Mucosa of rectum (tissue), 2 donors: ENCODE results near the gene CAMKMT.

Source experiments
- H3K27ac ChIP-seq, 2 donors: one replicate each; pipeline ENCODE4 v1.7.0; 2013; ENCODE audit warnings: inconsistent platforms in 2 of 2, low read depth in 2 of 2, low read length in 2 of 2
- H3K27me3 ChIP-seq, 2 donors: one replicate each; pipeline ENCODE4 v1.7.0; 2013; ENCODE audit warnings: low read length in 2 of 2; ENCODE audit not compliant: control insufficient read depth in 2 of 2, insufficient read depth in 2 of 2
- H3K36me3 ChIP-seq, 2 donors: one replicate each; pipeline ENCODE4 v1.7.0; 2013; ENCODE audit warnings: low read length in 2 of 2; ENCODE audit not compliant: control insufficient read depth in 2 of 2, insufficient read depth in 2 of 2
- H3K4me1 ChIP-seq, 2 donors: one replicate each; pipeline ENCODE4 v1.7.0; 2013; ENCODE audit warnings: low read length in 2 of 2, mild to moderate bottlenecking in 1 of 2; ENCODE audit not compliant: control insufficient read depth in 2 of 2, insufficient read depth in 2 of 2
- H3K4me3 ChIP-seq, 2 donors: one replicate each; pipeline ENCODE4 v1.7.0; 2013; ENCODE audit warnings: low read length in 2 of 2
- H3K9ac ChIP-seq, 2 donors: one replicate each; pipeline ENCODE4 v1.7.0; 2013; ENCODE audit warnings: low read length in 2 of 2, low read depth in 1 of 2, mild to moderate bottlenecking in 1 of 2
- H3K9me3 ChIP-seq, 2 donors: one replicate each; pipeline ENCODE4 v1.7.0; 2013; ENCODE audit warnings: low read length in 2 of 2; ENCODE audit not compliant: control insufficient read depth in 2 of 2
- donor health status: healthy.
- donor health status: Normal muscosa, but diverticular disease.

Gene CAMKMT

DNA sequence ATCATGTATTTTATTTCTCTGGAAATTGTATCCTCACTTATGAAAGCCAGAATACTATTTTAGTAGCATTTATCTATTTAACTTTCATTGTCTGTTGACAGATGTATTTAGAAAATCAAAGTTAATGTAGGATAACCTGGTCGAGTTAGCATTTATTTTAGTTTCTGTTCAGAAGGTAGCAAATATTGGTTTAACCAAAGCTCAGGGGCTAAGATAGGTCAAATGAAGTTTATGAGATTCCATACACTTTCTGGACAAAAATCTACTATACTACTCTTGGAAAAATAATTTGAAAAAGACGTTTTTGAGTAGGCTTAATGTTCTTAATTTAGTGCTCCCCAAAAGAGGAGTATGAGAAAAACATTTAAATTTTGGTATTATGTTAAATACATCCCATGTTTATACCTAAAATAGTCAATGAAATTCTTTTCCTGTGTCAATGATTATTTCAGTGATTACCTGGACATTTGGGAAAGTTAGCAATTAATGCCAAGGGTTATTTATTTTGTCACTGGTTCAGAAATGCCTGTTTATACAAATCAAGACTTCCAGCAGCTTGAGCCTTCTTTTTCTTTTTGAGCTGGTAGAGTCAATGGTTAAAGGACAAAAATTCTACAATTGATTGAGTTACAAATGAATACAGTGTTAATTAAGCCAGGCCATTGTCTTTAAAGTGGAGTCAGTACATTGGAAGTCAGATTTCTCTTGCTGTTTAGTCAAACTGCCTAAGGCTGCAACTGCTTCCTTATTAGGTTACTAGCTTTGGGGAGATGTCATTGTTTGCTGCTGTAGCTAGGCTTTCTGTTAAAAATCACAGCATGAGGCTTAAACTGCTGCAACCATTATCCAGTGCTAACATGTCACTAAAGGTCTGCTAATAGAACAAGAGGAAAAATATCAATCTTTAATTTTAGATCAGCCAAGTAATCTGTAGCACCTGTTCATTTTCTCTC is 182.3 kb downstream of the CAMKMT start:
- H3K4me1 ChIP-seq = no peaks in the 10 kb centered on the region
- H3K9me3 ChIP-seq = no peaks in the 10 kb centered on the region
- H3K27me3 ChIP-seq = no peaks in the 10 kb centered on the region
- H3K27ac ChIP-seq = no peak overlapping the region
- H3K36me3 ChIP-seq = no peaks in the 10 kb centered on the region
- H3K9ac ChIP-seq = no peak overlapping the region
- H3K4me3 ChIP-seq = no peak overlapping the region

DNA sequence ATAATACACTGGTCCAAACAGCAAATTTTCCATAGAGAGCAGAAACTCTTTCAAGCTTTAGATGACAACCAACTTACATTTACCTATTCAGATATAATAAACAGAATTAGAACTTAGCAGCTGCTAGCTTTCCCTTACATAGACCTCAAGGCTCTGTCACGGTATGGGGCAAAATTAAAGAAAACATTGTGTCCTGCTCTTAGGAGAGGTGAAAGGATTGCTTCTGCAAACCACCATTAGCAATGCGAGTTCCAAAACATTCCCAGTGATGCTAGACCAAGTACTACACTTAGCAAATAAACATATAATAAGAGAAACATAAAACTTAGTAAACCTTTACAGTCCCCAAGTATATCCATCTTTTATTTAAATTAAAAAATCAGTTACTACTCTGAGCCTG is 183.3 kb downstream of the CAMKMT start:
- H3K9me3 ChIP-seq = no peaks in the 10 kb centered on the region
- no peaks in the 10 kb centered on the region for H3K36me3 ChIP-seq
- H3K9ac ChIP-seq = no peak overlapping the region
- no peak overlapping the region for H3K27ac ChIP-seq
- no peaks in the 10 kb centered on the region for H3K4me1 ChIP-seq
- H3K4me3 ChIP-seq = no peak overlapping the region
- no peaks in the 10 kb centered on the region for H3K27me3 ChIP-seq

DNA sequence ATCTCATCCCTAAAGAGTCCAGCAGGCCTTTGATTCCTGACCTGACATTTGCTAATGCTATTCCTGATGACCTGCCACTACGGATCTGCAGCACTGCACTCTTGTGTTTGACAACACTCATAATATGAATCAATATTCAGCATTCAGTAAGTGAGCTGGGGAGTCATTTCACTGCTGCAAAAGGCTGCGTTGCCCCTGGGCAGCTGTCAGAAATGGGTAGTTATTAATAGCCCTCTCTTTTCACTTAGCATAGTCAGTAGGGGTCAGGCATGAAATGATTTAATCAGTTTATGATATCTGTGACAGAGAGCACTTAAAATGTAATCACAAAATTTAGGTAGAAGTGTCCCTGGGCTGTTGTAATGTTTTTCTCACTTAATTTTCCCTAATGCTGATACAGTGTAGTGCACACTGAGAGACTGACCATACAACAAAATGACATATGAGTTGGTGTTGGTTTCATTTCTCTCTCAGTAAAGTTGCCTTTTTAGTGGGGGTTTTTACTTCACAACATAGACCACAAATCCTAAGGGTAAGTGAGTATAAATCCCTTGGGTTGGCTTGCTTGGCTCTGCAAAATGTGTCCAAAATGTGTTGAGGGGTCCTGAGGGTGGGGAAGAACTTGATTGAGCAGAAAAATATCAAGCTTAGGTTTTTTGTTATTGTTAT is 184.8 kb downstream of the CAMKMT start:
- H3K9ac ChIP-seq = no peak overlapping the region
- H3K4me1 ChIP-seq = no peaks in the 10 kb centered on the region
- H3K4me3 ChIP-seq = no peak overlapping the region
- H3K27ac ChIP-seq = no peak overlapping the region
- H3K36me3 ChIP-seq = no peaks in the 10 kb centered on the region
- H3K27me3 ChIP-seq = no peaks in the 10 kb centered on the region
- no peaks in the 10 kb centered on the region for H3K9me3 ChIP-seq

DNA sequence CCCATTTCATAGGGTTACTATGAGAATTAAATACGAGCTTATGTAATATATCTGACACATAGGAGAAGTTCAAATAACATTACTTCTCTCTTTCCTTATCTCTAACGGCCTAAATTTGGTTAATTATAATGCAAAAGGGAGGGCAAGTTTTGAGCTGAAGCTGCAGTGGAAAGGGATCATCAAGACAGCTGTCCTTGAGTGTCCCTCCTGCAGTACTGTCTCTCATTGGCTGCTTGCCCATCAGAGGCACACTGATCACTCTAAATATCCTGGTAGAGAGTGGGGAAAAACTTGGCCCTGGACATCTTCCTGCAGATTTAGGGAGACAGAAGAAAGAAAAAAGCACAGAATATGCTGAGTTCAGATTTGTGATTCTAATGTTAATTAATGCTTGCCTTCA is 186.0 kb downstream of the CAMKMT start:
- H3K36me3 ChIP-seq = no peaks in the 10 kb centered on the region
- no peak overlapping the region for H3K4me3 ChIP-seq
- no peaks in the 10 kb centered on the region for H3K9me3 ChIP-seq
- H3K9ac ChIP-seq = no peak overlapping the region
- no peaks in the 10 kb centered on the region for H3K27me3 ChIP-seq
- H3K27ac ChIP-seq = no peak overlapping the region
- no peaks in the 10 kb centered on the region for H3K4me1 ChIP-seq

DNA sequence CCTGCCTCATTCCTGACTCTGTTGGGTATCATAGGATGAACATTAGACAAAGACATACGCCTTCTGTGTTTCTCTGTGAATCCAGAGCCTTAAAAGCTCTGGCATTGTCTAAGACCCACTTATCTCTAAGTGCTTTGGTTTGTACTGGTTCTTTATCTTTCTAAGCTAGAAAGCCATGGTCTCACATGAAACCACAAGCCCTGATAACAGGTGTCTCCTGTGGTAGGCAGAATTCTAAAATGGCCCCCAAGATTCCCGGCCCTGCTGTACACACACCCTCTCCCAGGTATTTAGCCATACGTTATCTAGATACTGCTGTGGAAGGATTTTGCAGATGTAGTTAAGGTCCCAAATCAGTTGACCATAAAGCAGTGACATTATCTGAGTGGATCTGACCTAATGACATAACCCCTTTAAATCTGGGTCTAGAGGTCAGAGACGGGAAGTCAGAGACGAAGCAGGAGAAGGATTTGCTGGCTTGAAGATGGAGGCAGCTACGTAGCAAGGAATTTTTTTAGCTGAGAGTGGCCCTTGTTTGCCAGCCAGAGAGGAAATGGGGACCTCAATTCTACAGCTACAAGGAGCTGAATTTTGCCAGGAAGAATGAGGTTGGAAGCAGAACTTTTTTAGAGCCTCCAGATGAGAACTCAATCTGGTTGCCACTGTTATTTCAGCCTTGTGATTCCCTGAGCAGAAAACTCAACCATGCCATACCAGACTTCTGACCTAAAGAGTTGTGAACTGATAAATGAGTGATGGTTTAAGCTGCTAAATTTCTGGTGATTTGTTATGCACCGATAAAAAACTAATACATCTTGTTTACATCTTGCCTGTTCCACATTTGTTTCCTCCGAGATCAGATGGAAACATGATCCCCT is 186.7 kb downstream of the CAMKMT start:
- Histone ChIP-seq H3K9me3 (no peaks in the 10 kb centered on the region), H3K9ac (no peak overlapping the region), H3K4me3 (no peak overlapping the region), H3K27ac (no peak overlapping the region), H3K4me1 (no peaks in the 10 kb centered on the region), H3K36me3 (no peaks in the 10 kb centered on the region), H3K27me3 (no peaks in the 10 kb centered on the region)

DNA sequence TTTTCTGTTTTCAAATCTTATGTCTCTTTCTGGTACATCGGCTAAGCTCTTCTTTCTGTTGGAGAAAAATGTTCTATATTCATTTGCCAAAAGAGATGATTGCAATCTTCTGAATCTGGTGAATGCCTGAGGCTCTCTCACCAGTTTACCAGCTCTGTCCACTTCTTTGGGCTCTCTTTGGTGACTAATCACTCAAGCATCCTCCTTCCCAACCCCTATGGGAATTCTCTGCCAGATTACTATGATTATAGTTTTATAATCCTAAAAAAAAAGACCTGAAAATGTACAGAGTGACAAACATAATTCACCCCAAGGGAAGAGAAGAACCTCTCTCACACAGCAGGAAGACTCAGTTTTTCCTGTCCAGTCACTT is 187.3 kb downstream of the CAMKMT start:
- no peak overlapping the region for H3K27ac ChIP-seq
- H3K36me3 ChIP-seq = no peaks in the 10 kb centered on the region
- no peak overlapping the region for H3K4me3 ChIP-seq
- H3K27me3 ChIP-seq = no peaks in the 10 kb centered on the region
- H3K4me1 ChIP-seq = no peaks in the 10 kb centered on the region
- H3K9me3 ChIP-seq = no peaks in the 10 kb centered on the region
- no peak overlapping the region for H3K9ac ChIP-seq

DNA sequence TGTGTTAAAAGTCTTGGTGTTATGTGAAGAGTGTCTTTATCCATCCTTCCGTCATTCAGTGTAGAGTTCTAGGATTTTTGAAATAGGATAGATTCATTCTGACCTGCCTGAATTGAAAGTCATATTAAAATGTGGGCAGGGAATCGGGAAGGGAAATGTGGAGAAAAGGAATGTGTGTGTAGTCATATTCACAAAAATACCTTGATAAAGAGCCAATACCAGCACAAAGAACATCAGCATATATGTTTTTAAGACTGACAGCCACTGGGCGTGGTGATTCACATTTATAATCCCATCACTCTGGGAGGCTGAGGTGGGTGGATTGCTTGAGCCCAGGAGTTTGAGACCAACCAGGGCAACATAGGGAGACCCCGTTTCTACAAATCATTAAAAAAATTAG is 188.1 kb downstream of the CAMKMT start:
- Histone ChIP-seq H3K27me3 (no peaks in the 10 kb centered on the region), H3K4me1 (no peaks in the 10 kb centered on the region), H3K36me3 (no peaks in the 10 kb centered on the region), H3K27ac (no peak overlapping the region), H3K4me3 (no peak overlapping the region), H3K9me3 (no peaks in the 10 kb centered on the region), H3K9ac (no peak overlapping the region)

DNA sequence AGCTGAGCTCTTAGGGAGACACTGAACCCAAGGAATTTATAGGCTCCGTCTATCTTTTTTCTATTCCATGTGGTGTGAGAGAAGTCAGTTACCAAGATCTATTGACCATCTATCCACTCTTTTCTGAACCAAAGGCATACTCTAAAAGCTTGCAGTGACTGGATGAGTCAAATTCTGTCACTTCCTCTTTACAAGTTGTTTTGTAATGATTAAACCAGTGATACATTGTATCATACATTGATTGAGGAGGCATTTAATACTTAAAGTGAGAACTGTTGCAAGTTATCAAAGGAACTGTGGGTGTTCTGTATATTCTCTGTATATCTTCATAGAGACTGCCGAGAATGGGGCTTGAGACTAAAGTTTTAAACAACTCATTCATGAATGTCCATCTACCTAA is 188.8 kb downstream of the CAMKMT start:
- no peaks in the 10 kb centered on the region for H3K4me1 ChIP-seq
- no peak overlapping the region for H3K4me3 ChIP-seq
- H3K36me3 ChIP-seq = no peaks in the 10 kb centered on the region
- no peaks in the 10 kb centered on the region for H3K9me3 ChIP-seq
- no peak overlapping the region for H3K27ac ChIP-seq
- no peak overlapping the region for H3K9ac ChIP-seq
- no peaks in the 10 kb centered on the region for H3K27me3 ChIP-seq

DNA sequence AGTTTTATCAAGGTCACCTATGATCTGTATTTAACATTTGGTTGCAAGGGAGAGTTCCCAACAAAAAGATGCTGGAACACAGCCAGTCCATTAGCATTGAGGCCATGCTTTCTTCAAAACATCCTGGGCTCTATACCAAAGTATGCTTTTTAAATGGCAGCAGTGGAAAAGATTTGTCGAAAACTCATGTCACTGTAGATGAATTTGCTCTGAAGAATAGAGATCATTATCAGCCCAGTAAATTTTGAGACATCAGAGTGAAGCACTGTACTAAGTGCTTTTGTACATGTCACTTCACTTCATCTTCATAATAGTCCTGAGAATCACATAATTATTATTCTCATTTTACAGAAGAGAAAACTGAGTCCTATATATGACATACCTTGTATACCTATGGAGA is 189.8 kb downstream of the CAMKMT start:
- Histone ChIP-seq H3K4me3 (no peak overlapping the region), H3K9ac (no peak overlapping the region), H3K9me3 (no peaks in the 10 kb centered on the region), H3K27ac (no peak overlapping the region), H3K27me3 (no peaks in the 10 kb centered on the region), H3K36me3 (no peaks in the 10 kb centered on the region), H3K4me1 (no peaks in the 10 kb centered on the region)

DNA sequence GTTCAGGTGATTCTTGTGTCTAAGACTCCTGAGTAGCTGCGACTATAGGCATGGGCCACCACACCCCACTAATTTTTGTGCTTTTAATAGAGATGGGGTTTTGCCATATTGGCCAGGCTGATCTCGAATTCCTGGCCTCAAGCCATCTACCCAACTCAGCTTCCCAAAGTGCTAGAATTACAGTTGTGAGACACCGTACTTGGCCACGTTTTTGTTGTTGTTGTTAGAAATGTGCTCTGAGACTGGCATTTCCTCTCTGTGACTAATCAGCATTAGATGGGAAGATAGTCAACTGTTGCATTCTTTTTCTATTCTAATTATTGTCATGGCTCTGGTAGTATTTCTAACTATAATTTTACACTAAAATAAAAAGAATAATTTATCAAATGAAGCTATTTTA is 191.7 kb downstream of the CAMKMT start:
- Histone ChIP-seq H3K9me3 (no peaks in the 10 kb centered on the region), H3K4me3 (no peak overlapping the region), H3K9ac (no peak overlapping the region), H3K36me3 (no peaks in the 10 kb centered on the region), H3K27me3 (no peaks in the 10 kb centered on the region), H3K4me1 (no peaks in the 10 kb centered on the region), H3K27ac (no peak overlapping the region)
